Activated CD4-positive, CD25-positive, alpha-beta regulatory T cell treated with anti-CD3 and anti-CD28 coated beads, Interleukin-2, amount 50 U/mL, for 16 hours (primary cell): Measurements from ENCODE around the gene CTDSPL.

ENCODE experiments used
- DNase-seq: peaks from one replicate; pipeline ENCODE4 v3.0.0-alpha.2; 2020; ENCODE audit warnings: low read depth, low spot score

Gene CTDSPL

GRCh38 chr3:37890522-37890921 is 28.8 kb downstream of the CTDSPL start:
- DNase-seq = no peak

- DNase-seq = no peak
Measured at GRCh38 chr3:37891227-37891626, 29.5 kb downstream of the CTDSPL start.

- no peak for DNase-seq
Measured at GRCh38 chr3:37892927-37893600, 31.4 kb downstream of the CTDSPL start.

GRCh38 chr3:37896827-37897226 is 35.1 kb downstream of the CTDSPL start:
- no peak for DNase-seq

- DNase-seq = no peak
Measured at GRCh38 chr3:37897763-37898162, 36.1 kb downstream of the CTDSPL start.

GRCh38 chr3:37898424-37898823 is 36.7 kb downstream of the CTDSPL start:
- DNase-seq = no peak

GRCh38 chr3:37899101-37899707 is 37.5 kb downstream of the CTDSPL start:
- DNase-seq = no peak

- DNase-seq = no peak
Measured at GRCh38 chr3:37899711-37900306, 38.1 kb downstream of the CTDSPL start.

- no peak for DNase-seq
Measured at GRCh38 chr3:37901721-37902120, 40.0 kb downstream of the CTDSPL start.

GRCh38 chr3:37902674-37903073 is 41.0 kb downstream of the CTDSPL start:
- DNase-seq = no peak

- no peak for DNase-seq
Measured at GRCh38 chr3:37903320-37903719, 41.6 kb downstream of the CTDSPL start.

- DNase-seq = no peak
Measured at GRCh38 chr3:37903734-37904133, 42.1 kb downstream of the CTDSPL start.

GRCh38 chr3:37904601-37905000 is 42.9 kb downstream of the CTDSPL start:
- no peak for DNase-seq

GRCh38 chr3:37905346-37905745 is 43.7 kb downstream of the CTDSPL start:
- DNase-seq = no peak

- DNase-seq = no peak
Measured at GRCh38 chr3:37905987-37906674, 44.5 kb downstream of the CTDSPL start.

GRCh38 chr3:37906734-37907282 is 45.1 kb downstream of the CTDSPL start:
- DNase-seq = no peak

- no peak for DNase-seq
Measured at GRCh38 chr3:37907371-37907770, 45.7 kb downstream of the CTDSPL start.

GRCh38 chr3:37907906-37908305 is 46.2 kb downstream of the CTDSPL start:
- no peak for DNase-seq

GRCh38 chr3:37909067-37909911 is 47.6 kb downstream of the CTDSPL start:
- DNase-seq = no peak

GRCh38 chr3:37910671-37911400 is 49.2 kb downstream of the CTDSPL start:
- DNase-seq = no peak
